BLaER1 (cell line): ENCODE measurements around the gene TICAM1.

Experiments
- H3K27ac ChIP-seq: shearing (Covaris generic); formaldehyde crosslinking; 2 replicates; pipeline ENCODE4 v1.8.1; 2022
- H3K27me3 ChIP-seq: shearing (Covaris generic); formaldehyde crosslinking; 2 replicates; pipeline ENCODE4 v1.8.1; 2022
- H3K36me3 ChIP-seq: shearing (Covaris generic); formaldehyde crosslinking; 2 replicates; pipeline ENCODE4 v1.8.1; 2022
- H3K4me1 ChIP-seq: shearing (Covaris generic); formaldehyde crosslinking; 2 replicates; pipeline ENCODE4 v1.8.1; 2022
- H3K4me2 ChIP-seq: shearing (Covaris generic); formaldehyde crosslinking; 2 replicates; pipeline ENCODE4 v1.8.1; 2022
- H3K4me3 ChIP-seq: shearing (Covaris generic); formaldehyde crosslinking; 2 replicates; pipeline ENCODE4 v1.8.1; 2022
- H3K9ac ChIP-seq: shearing (Covaris generic); formaldehyde crosslinking; 2 replicates; pipeline ENCODE4 v1.8.1; 2022
- H3K9me3 ChIP-seq: shearing (Covaris generic); formaldehyde crosslinking; 2 replicates; pipeline ENCODE4 v1.8.1; 2022
- H4K20me1 ChIP-seq: shearing (Covaris generic); formaldehyde crosslinking; 2 replicates; pipeline ENCODE4 v1.8.1; 2022
- Cebpa-rat ChIP-seq: shearing (Covaris generic); IDR thresholded peaks from 2 replicates; pipeline ENCODE4 v1.8.1; 2022

TICAM1 gene

GRCh38 chr19:4821265-4821664 is 10.2 kb downstream of the TICAM1 start:
- H3K4me1 ChIP-seq: peaks cover 5% of the 10 kb centered on the region; the same call in 1 of the 2 replicates
- no peak overlapping the region for H3K27ac ChIP-seq
- H3K4me3 ChIP-seq: no peak overlapping the region
- H3K9me3 ChIP-seq: no peaks in the 10 kb centered on the region
- peaks cover 7% of the 10 kb centered on the region; the same call in 1 of the 2 replicates for H4K20me1 ChIP-seq
- no peak overlapping the region for H3K4me2 ChIP-seq
- TF ChIP-seq Cebpa-rat: no peak
- peaks cover 72% of the 10 kb centered on the region for H3K36me3 ChIP-seq
- no peaks in the 10 kb centered on the region for H3K27me3 ChIP-seq
- H3K9ac ChIP-seq: no peak overlapping the region

- Histone ChIP-seq H3K9me3 (no peaks in the 10 kb centered on the region), H3K4me3 (no peak overlapping the region), H3K9ac (no peak overlapping the region), H4K20me1 (peaks cover 7% of the 10 kb centered on the region; the same call in 1 of the 2 replicates), H3K36me3 (peaks cover 51% of the 10 kb centered on the region), H3K27me3 (no peaks in the 10 kb centered on the region), H3K4me2 (no peak overlapping the region), H3K27ac (no peak overlapping the region), H3K4me1 (peaks cover 19% of the 10 kb centered on the region)
- TF ChIP-seq Cebpa-rat: no peak
Observed at GRCh38 chr19:4817467-4818277, 13.8 kb downstream of the TICAM1 start.

- no peak for TF ChIP-seq Cebpa-rat
- no peaks in the 10 kb centered on the region for H3K9me3 ChIP-seq
- no peaks in the 10 kb centered on the region for H3K27me3 ChIP-seq
- H3K9ac ChIP-seq: no peak overlapping the region
- no peak overlapping the region for H3K4me3 ChIP-seq
- no peak overlapping the region for H3K27ac ChIP-seq
- H3K36me3 ChIP-seq: peaks cover 46% of the 10 kb centered on the region
- peaks cover 7% of the 10 kb centered on the region; the same call in 1 of the 2 replicates for H4K20me1 ChIP-seq
- peaks cover 19% of the 10 kb centered on the region for H3K4me1 ChIP-seq
- H3K4me2 ChIP-seq: no peak overlapping the region
Observed at GRCh38 chr19:4816950-4817278, 14.6 kb downstream of the TICAM1 start.

- peak overlapping the region; percentile 71 for H3K4me2 ChIP-seq
- H3K36me3 ChIP-seq: peaks cover 45% of the 10 kb centered on the region
- no peak for TF ChIP-seq Cebpa-rat
- H3K9me3 ChIP-seq: no peaks in the 10 kb centered on the region
- no peaks in the 10 kb centered on the region for H3K27me3 ChIP-seq
- peaks cover 7% of the 10 kb centered on the region; the same call in 1 of the 2 replicates for H4K20me1 ChIP-seq
- peak overlapping the region; percentile 65 for H3K27ac ChIP-seq
- H3K9ac ChIP-seq: no peak overlapping the region
- H3K4me3 ChIP-seq: no peak overlapping the region; the same call in 1 of the 2 replicates
- H3K4me1 ChIP-seq: peaks cover 21% of the 10 kb centered on the region
Observed at GRCh38 chr19:4816202-4816949, 15.1 kb downstream of the TICAM1 start.

- peak overlapping the region; percentile 71 for H3K4me2 ChIP-seq
- H3K27ac ChIP-seq: peak overlapping the region; percentile 65
- H3K9me3 ChIP-seq: no peaks in the 10 kb centered on the region
- H3K36me3 ChIP-seq: peaks cover 41% of the 10 kb centered on the region
- H3K4me1 ChIP-seq: peaks cover 28% of the 10 kb centered on the region
- H4K20me1 ChIP-seq: no peaks in the 10 kb centered on the region; the same call in 1 of the 2 replicates
- no peak for TF ChIP-seq Cebpa-rat
- H3K4me3 ChIP-seq: peak overlapping the region; percentile 53
- H3K9ac ChIP-seq: no peak overlapping the region
- H3K27me3 ChIP-seq: no peaks in the 10 kb centered on the region
Observed at GRCh38 chr19:4815426-4816201, 15.9 kb downstream of the TICAM1 start.

GRCh38 chr19:4814625-4815425 is 16.7 kb downstream of the TICAM1 start:
- Histone ChIP-seq H3K9ac (no peak overlapping the region), H4K20me1 (no peaks in the 10 kb centered on the region), H3K4me2 (peak overlapping the region; percentile 71), H3K9me3 (no peaks in the 10 kb centered on the region), H3K4me1 (peaks cover 36% of the 10 kb centered on the region), H3K27me3 (no peaks in the 10 kb centered on the region), H3K36me3 (peaks cover 41% of the 10 kb centered on the region), H3K27ac (no peak overlapping the region), H3K4me3 (peak overlapping the region; percentile 53)
- no peak for TF ChIP-seq Cebpa-rat

GRCh38 chr19:4811328-4812131 is 20.0 kb downstream of the TICAM1 start:
- Histone ChIP-seq H3K9me3 (no peaks in the 10 kb centered on the region), H3K4me1 (peaks cover 60% of the 10 kb centered on the region), H3K36me3 (peaks cover 8% of the 10 kb centered on the region), H3K4me2 (peak overlapping the region; percentile 32; the same call in 1 of the 2 replicates), H4K20me1 (no peaks in the 10 kb centered on the region), H3K9ac (no peak overlapping the region), H3K27me3 (no peaks in the 10 kb centered on the region), H3K27ac (no peak overlapping the region), H3K4me3 (no peak overlapping the region)
- TF ChIP-seq Cebpa-rat: no peak

- H3K4me1 ChIP-seq: peaks cover 53% of the 10 kb centered on the region
- H3K4me2 ChIP-seq: peak overlapping the region; percentile 67
- H3K36me3 ChIP-seq: no peaks in the 10 kb centered on the region
- H3K27ac ChIP-seq: peak overlapping the region; percentile 49
- H4K20me1 ChIP-seq: no peaks in the 10 kb centered on the region
- H3K27me3 ChIP-seq: no peaks in the 10 kb centered on the region
- no peak for TF ChIP-seq Cebpa-rat
- peak overlapping the region; percentile 24; the same call in 1 of the 2 replicates for H3K9ac ChIP-seq
- H3K9me3 ChIP-seq: no peaks in the 10 kb centered on the region
- no peak overlapping the region for H3K4me3 ChIP-seq
Observed at GRCh38 chr19:4807188-4807587, 24.3 kb downstream of the TICAM1 start.
